A673 (cell line): Measurements from ENCODE around the gene CTAGE4.

Source experiments
- CTCF ChIP-seq: fragments of 300-800, 200-600 bp; sonication (generic); conservative IDR thresholded peaks from 2 replicates; pipeline ENCODE4 v1.5.1; 2017; ENCODE audit warnings: low read depth, mild to moderate bottlenecking, antibody characterized with exemption, low read length, moderate library complexity, mixed read lengths
- EZH2 ChIP-seq: fragments of 200-600 bp; sonication (generic); IDR thresholded peaks from 2 replicates; pipeline ENCODE4 v1.6.1; 2017; ENCODE audit warnings: borderline replicate concordance, low read depth, mild to moderate bottlenecking, mixed read lengths, antibody characterized with exemption, low read length; ENCODE audit not compliant: poor library complexity, severe bottlenecking

GRCh38 chr7:144174613-144175012 lies 8.7 kb upstream of the CTAGE4 start:
- TF ChIP-seq EZH2 = no peak
- no peak for TF ChIP-seq CTCF
